NCI-H524 (cell line): ENCODE data around the gene SPIRE2.
"Not testable (repeated sequence)": the region's sequence is repeated elsewhere in the genome, so short reads cannot be mapped to it uniquely, and the experiment has no call there.

Experiments used
- DNase-seq, 2 experiments: peaks; one replicate each; lab custom pipeline; 2025; lab: John Stamatoyannopoulos, UW

SPIRE2 gene

GRCh38 chr16:89864527-89864820, 36.2 kb downstream of the SPIRE2 start:
- DNase-seq, result no peak

DNA sequence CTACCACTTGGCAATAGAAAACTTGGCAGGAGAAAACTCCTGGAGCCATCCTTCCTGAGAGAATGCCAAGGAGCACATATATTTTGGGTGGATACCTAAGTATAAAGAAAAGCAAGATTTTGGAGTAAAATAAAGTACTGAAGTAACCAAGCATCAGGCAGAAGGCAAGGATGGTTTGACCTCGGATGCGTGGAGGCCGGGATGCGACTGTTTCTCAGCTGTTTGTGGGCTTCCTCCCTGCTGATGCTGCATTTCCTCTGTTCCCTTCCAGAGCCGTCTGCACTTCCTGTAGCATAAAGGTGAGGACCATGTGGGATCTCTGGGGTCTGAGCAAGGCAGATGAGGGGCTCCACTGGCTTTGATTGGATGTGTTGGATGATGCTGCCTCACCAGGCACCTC, 39.6 kb downstream of the SPIRE2 start:
- DNase-seq, result no peak

- DNase-seq, result no peak
These were observed 41.6 kb downstream of the SPIRE2 start for GRCh38 chr16:89869911-89870310.

DNA sequence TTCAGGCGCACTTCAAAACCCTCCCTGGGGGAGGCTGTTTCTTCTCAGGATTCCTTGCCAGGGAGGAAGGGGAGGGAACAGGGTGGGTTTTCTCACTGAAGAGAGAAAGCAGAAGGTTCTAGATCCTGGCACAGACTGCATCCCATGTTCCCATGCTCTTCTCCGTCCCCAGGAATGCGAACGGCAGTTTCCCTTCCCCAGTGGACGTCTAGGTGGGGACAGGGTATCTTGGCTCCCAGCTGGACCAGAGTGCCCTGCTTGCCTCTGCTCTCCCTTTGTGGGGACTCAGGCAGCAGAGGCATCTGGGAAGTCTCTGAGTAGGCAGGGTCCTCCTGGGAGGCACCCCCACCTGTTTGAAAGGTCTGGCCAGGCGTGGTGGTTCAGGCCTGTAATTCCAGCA, 42.2 kb downstream of the SPIRE2 start:
- DNase-seq, result no peak

- no peak for DNase-seq
These were observed 43.6 kb downstream of the SPIRE2 start for GRCh38 chr16:89871895-89872294.

GRCh38 chr16:89873109-89873971, 45.1 kb downstream of the SPIRE2 start, which contains the start of gene TCF25:
Gene TCF25, plus strand, starts transcription at chr16:89873592. Its CDS starts 76 bp downstream, at chr16:89873668.
- peak; percentile 89 to 91 for DNase-seq

DNA sequence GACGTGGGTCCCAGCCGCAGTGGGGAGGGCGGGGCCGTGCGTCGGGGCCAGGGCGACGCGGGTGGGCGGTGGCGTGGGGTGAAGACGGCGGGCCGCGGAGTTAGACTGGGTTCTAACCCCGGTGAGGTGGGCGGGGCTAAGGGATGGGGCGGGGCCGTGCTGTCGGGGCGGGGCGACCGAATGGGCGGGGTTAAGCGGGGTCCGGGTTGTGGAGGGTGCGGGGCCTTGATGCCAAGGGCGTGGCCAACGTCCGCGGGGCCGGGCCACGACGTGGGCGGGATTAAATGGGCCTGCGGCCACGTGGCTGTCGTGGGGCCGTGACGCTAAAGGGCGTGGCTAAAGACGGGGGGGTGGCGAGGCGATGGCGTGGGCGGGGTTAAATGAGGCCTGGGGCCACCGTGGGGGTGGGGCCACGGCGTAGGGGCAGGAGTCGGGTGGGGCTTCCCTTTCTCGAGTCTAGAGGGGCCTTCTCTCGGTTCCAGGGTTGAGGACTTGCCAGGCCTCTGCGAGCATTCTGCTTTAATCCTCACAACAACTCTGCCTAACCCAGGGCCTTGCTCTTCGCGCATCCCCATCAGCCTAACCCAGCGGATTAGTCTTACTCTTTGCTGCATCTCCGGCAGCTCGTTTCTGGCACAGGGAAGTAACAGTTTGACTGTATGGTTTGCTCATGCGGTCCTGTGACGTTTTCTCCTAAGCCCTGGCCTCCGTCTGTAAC, 45.9 kb downstream of the SPIRE2 start:
- peak; percentile 59 to 76 for DNase-seq

DNA sequence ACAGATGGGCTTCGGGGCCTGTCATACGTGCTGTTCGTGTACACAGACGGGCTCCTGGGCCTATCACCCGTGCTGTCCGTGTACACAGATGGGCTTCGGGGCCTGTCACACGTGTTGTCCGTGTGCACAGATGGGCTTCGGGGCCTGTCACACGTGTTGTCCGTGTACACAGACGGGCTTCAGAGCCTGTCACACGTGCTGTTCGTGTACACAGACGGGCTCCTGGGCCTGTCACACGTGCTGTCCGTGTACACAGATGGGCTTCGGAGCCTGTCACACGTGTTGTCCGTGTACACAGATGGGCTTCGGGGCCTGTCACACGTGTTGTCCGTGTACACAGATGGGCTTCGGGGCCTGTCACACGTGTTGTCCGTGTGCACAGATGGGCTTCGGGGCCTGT, 50.8 kb downstream of the SPIRE2 start:
- DNase-seq, result not testable (repeated sequence)

GRCh38 chr16:89880477-89881367, 52.4 kb downstream of the SPIRE2 start:
- no peak for DNase-seq

DNA sequence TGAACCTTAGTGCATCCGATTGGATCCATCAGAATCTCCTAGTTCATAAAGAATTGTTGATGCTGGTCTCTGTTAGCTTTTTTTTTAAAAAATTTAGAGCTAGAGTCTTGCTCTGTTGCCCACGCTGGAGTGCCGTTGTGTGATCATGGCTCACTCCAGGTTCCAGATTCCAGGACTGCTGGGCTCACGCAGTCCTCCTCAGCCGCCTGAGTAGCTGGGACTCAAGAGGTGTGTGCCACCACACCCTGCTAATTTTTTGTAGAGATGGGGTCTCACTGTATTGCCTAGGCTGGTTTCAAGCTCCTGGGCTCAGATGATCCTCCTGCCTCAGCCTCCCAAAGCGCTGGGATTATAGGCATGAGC, 53.1 kb downstream of the SPIRE2 start:
- no peak for DNase-seq

DNA sequence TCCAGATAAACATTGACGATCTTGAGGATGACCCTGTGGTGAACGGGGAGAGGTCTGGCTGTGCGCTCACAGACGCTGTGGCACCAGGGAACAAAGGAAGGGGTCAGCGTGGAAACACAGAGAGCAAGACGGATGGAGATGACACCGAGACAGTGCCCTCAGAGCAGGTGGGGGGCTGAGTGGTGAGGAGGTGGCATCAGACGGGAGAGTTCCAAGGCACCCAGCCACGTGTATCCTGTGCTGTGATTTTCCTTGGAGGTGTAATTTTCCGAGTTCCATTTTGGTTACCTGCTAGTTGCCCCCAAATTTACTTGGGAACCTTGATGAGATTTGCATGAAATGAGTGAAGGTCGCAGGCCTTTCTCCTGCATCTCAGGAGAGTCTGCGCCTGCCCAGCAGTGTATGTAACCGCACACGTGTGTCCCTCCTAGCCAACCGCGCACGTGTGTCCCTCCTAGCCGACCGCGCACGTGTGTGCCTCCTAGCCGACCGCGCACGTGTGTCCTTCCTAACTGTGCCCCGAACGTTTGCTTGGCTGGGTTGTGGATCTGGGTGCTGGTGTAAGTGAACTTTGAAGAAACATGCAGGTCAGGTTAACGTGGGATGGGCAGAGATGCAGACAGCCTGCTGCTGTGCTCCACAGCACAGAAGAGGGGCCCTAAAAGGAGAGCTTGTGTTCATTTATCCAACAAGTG, 55.2 kb downstream of the SPIRE2 start:
- no peak for DNase-seq

DNA sequence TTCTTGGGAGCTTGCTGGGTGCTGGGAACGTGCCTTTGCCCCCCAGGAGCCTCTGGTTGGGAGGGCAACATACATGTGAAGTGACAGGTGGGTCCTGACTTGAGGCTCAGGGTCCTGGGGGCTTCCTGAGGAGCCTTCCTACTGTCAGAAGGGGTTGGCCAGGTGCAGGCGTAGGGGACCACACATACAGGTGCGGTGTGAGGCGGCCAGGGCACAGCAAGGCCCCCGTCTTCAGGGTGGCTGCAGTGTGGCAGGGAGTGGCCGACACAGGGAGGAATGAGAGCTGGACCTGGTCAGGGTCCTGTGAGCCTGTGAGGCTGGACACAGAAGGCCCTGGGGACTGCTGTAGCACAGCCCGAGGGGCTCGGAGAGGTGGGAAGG, 55.8 kb downstream of the SPIRE2 start:
- DNase-seq, result no peak

- no peak for DNase-seq
These were observed 59.0 kb downstream of the SPIRE2 start for GRCh38 chr16:89887243-89887642.

DNA sequence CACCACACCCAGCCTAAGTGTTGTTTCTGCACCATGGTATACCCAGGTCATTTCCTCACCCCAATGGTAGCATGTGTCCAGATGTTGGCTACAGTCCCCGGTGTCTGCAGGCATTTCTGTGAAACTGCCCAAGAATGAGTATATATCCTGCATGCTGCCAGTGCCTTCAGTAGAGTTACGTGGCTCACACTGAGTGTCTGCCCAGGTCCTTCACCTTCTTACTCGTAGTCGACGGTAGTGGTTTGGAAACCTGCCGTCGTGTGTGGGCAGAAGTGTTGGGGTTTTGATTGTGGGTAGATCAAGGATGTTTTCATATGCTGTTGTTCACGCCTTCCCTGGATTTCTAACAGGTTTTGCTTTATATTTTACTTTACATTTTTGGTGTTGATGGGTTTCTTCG, 61.9 kb downstream of the SPIRE2 start:
- DNase-seq, result no peak

DNA sequence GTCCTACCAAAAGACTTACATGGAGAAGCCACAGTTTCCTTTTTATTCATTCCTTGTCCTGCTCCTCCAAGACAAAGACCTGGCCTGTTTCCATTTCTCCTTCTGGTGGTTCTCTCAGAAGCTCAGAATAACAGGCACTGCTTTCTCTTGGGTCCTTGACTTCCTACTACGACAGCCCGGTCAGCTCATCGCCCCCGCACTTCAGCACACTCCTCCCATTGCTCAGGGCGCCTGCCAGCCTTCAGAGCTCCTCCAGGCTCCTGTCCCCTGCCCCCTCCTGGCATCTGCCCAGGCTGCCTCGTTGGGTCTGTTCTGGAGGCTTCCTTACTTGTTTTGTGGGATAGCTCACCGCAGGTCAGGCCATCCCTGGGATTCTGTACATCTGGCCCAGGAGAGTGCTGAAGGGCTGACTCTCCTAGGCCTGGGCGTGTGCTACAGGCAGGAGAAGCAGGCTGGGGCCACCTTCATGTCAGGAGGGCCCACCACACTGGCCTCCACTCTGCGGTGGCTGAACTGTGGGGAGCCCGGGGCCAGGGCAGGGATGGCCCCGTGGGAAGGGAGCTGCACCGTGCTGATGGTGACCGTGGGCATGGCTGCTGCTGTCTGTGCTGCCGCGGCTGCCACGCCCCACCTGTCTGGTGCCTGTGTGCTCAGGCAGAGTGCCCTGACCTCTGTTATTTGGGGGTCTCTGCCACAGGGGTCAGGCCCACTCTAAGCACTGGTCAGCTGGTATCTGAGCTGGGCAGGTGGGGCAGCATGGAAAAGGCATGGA, 62.8 kb downstream of the SPIRE2 start:
- no peak for DNase-seq

- no peak for DNase-seq
These were observed 63.9 kb downstream of the SPIRE2 start for GRCh38 chr16:89892055-89892630.

GRCh38 chr16:89892635-89893034, 64.4 kb downstream of the SPIRE2 start:
- DNase-seq, result no peak

DNA sequence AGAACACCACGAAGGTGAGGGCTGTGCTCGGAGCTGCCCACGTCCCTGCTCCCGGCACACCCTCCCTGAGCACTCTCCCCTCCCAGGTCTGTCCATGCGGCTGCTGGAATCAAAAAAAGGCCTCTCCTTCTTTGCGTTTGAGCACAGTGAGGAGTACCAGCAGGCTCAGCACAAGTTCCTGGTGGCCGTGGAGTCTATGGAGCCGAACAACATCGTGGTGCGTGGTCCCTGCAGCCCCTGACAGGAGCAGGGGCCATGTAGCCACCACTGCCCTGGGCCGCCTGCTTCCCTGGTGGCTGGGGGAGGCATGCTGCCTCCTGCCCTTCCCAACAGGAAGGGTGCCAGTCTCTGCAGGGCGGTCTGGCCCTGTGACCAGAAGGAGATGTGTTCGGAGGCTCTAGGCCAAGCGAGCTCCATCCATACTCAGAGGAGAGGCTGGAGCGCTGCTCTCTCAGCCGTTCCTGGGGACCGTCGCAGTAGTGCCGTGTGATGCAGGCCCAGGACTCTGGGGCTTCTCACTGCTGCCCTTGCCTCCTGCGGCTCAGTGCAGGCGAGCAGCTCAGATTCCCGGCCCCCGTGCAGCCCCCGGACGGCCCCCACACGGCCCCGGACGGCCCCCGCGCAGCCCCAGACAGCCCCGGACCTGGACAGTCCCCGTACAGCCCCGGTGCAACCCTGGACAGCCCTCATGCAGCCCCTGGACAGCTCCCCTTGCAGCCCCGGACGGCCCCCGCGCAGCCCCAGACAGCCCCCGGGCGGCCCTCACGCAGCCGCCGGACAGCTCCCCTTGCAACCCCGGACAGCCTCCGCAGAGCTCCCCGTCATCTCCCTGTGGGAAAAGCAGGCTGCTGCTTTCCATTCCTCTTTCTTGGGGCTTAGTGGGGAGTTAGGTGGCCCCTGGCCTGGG, 65.6 kb downstream of the SPIRE2 start:
- DNase-seq, result no peak

GRCh38 chr16:89895482-89896250, 67.4 kb downstream of the SPIRE2 start:
- no peak for DNase-seq
